Peyer's patch (tissue), 4 donors: ENCODE data around the gene HGF.

Experiments
- CTCF ChIP-seq, 6 experiments: fragments of 450-650 bp in 4 of 6; fragments of 200-600 bp in 2 of 6; sonication (generic) in 1 of 6; IDR thresholded peaks; one replicate each; pipeline ENCODE4 v1.5.1; 2017 to 2019; ENCODE audit warnings: antibody characterized with exemption in 6 of 6, mild to moderate bottlenecking in 3 of 6, moderate library complexity in 1 of 6
- POLR2A ChIP-seq, 2 donors: fragments of 450-650 bp; IDR thresholded peaks; one replicate each; pipeline ENCODE4 v1.5.1; 2017; ENCODE audit warnings: antibody characterized with exemption in 2 of 2, mild to moderate bottlenecking in 2 of 2, moderate library complexity in 2 of 2

- no peak for TF ChIP-seq CTCF (IDR thresholded peaks at IDR 0.05)
- TF ChIP-seq POLR2A (IDR thresholded peaks at IDR 0.05): no peak
These were observed 32.4 kb upstream of the HGF start for GRCh38 chr7:81802251-81802650.
